HG03139 (cell line): ENCODE measurements around the gene RGL4.
"Not testable (repeated sequence)": the region's sequence is repeated elsewhere in the genome, so short reads cannot be mapped to it uniquely, and the experiment has no call there.

ENCODE experiments used
- ATAC-seq: cut with Tn5 transposase; IDR thresholded peaks from one replicate; pipeline ENCODE4 v1.9.1; 2021; ENCODE audit not compliant: unreplicated experiment

The RGL4 gene

GRCh38 chr22:23728108-23728507 lies 37.3 kb downstream of the RGL4 start:
- ATAC-seq, result not testable (repeated sequence)

- ATAC-seq, result no peak
These were observed 46.9 kb downstream of the RGL4 start for GRCh38 chr22:23737696-23738095.

GRCh38 chr22:23742505-23743264 lies 51.9 kb downstream of the RGL4 start:
- ATAC-seq, result no peak

GRCh38 chr22:23743303-23743705 lies 52.5 kb downstream of the RGL4 start:
- no peak for ATAC-seq

GRCh38 chr22:23744001-23744400 lies 53.2 kb downstream of the RGL4 start:
- no peak for ATAC-seq

DNA sequence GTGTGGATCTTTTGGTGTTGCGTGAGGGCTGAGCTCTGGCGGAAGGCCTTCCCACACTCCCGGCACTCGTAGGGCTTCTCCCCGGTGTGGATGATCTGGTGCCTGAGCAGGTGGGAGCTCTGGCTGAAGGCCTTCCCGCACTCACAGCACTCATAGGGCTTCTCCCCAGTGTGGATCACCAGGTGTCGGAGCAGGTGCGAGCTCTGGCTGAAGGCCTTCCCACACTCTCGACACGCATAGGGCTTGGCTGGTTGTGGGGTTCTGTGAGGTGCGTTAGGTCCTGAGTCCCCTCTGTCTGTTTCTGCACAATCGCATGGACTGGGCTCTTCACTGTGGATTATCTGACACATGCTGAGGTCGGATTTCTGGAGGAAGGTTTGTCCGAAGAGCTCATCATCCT lies 53.7 kb downstream of the RGL4 start:
- no peak for ATAC-seq

GRCh38 chr22:23745791-23746190 lies 55.0 kb downstream of the RGL4 start:
- no peak for ATAC-seq
